Stimulated activated CD8-positive, alpha-beta memory T cell treated with anti-CD3 and anti-CD28 coated beads, Interleukin-12 subunit alpha, Interleukin-12 subunit beta, amount 100 ng/mL, for 4 hours (primary cell): ENCODE results near the gene RSAD1.

Experiments
- DNase-seq: peaks from one replicate; pipeline ENCODE4 v3.0.0-alpha.2; 2020; ENCODE audit warnings: low read depth

The RSAD1 gene

GRCh38 chr17:50519141-50519834 is 40.6 kb downstream of the RSAD1 start:
- no peak for DNase-seq

- DNase-seq, result no peak
Measured at GRCh38 chr17:50520483-50520882, 41.8 kb downstream of the RSAD1 start.

- no peak for DNase-seq
Measured at GRCh38 chr17:50521514-50521913, 42.9 kb downstream of the RSAD1 start.

- no peak for DNase-seq
Measured at GRCh38 chr17:50522766-50523165, 44.1 kb downstream of the RSAD1 start.

GRCh38 chr17:50523208-50523607 is 44.5 kb downstream of the RSAD1 start:
- DNase-seq, result no peak

GRCh38 chr17:50524838-50525237 is 46.2 kb downstream of the RSAD1 start:
- no peak for DNase-seq

- no peak for DNase-seq
Measured at GRCh38 chr17:50527155-50527762, 48.6 kb downstream of the RSAD1 start.

GRCh38 chr17:50527949-50528474 is 49.4 kb downstream of the RSAD1 start:
- DNase-seq, result no peak

- DNase-seq, result no peak
Measured at GRCh38 chr17:50529849-50530248, 51.2 kb downstream of the RSAD1 start.

- DNase-seq, result no peak
Measured at GRCh38 chr17:50531428-50532025, 52.9 kb downstream of the RSAD1 start.

GRCh38 chr17:50532452-50533024 is 53.9 kb downstream of the RSAD1 start, which contains the start of gene EPN3:
EPN3 (plus strand) TSS chr17:50532735; CDS start chr17:50536557, 3,822 bp downstream.
- DNase-seq, result no peak

- DNase-seq, result no peak
Measured at GRCh38 chr17:50533185-50533584, 54.5 kb downstream of the RSAD1 start.

GRCh38 chr17:50533720-50534148 is 55.1 kb downstream of the RSAD1 start:
- DNase-seq, result no peak

GRCh38 chr17:50534222-50534978 is 55.7 kb downstream of the RSAD1 start:
- no peak for DNase-seq

GRCh38 chr17:50534979-50535326 is 56.3 kb downstream of the RSAD1 start:
- no peak for DNase-seq

- no peak for DNase-seq
Measured at GRCh38 chr17:50535407-50535806, 56.7 kb downstream of the RSAD1 start.
